Measurements from ENCODE around the gene OFD1. TPM values are rescaled to one million over a fixed set of nuclear protein-coding genes. Genes with fewer than 3 reads are reported as not detected.

Gene OFD1
- total and polyA plus RNA-seq, 2 donors (not counting 3 experiments of a cell fraction or from before 2014, with no cell fraction given) = 4.7 to 12.0 TPM

- Histone ChIP-seq H4K20me1 (replicated peaks; ENCODE audit: control insufficient read depth, extremely low read depth, insufficient read depth, low read length) (no peaks in the 10 kb centered on the region), H3K9me1 (replicated peaks; ENCODE audit: control insufficient read depth, extremely low read depth, insufficient read depth, low read length) (no peaks in the 10 kb centered on the region), H3K4me3 (replicated peaks in 1 of 3; ENCODE audit: insufficient read depth in 1 of 3, low read depth in 1 of 3, low read length in 3 of 3) (peak within 1 kb of the TSS; percentile 44 to 77 (median 64)), H3K27me3 (ENCODE audit: control insufficient read depth in 2 of 2, insufficient read depth in 2 of 2, low read length in 2 of 2) (no peaks in the 10 kb centered on the region), H3K4me2 (ENCODE audit: insufficient read depth, low read length) (peak within 1 kb of the TSS; percentile 81), H3K79me2 (ENCODE audit: control insufficient read depth, insufficient read depth, low read length) (peaks cover 41% of the 10 kb centered on the region), H3K4me1 (ENCODE audit: control insufficient read depth, extremely low read depth, insufficient read depth, low read length) (peaks cover 12% of the 10 kb centered on the region), H3K9ac (replicated peaks; ENCODE audit: extremely low read depth, insufficient read depth, low read length) (peak within 1 kb of the TSS; percentile 60), H3K27ac (ENCODE audit: insufficient read depth, low read depth, low read length) (peak within 1 kb of the TSS; percentile 70), H3K9me3 (replicated peaks; ENCODE audit: control insufficient read depth, insufficient read depth, low read length) (no peaks in the 10 kb centered on the region), H2AFZ (ENCODE audit: low read depth, low read length) (peak within 1 kb of the TSS; percentile 82), H3K36me3 (ENCODE audit: control insufficient read depth in 2 of 2, extremely low read depth in 1 of 2, insufficient read depth in 2 of 2, low read length in 2 of 2) (no peaks in the 10 kb centered on the region)
- ChIA-PET POLR2A (no interaction called here), CTCF (interaction anchor here (1.2 to 2.8 kb wide), 3 partner anchors 20 to 183 kb away, joined by 3 to 7 read pairs (median 4); no protein-coding TSS in a partner anchor)
- dilution Hi-C loops (cut with MboI; ENCODE audit: extremely low pct_ligation_motif_present, low sequenced_read_pairs) = no loop called here
- intact Hi-C loops (cut with micrococcal nuclease) = loop anchor here (1.0 to 2.0 kb wide), 2 partner anchors 36 to 46 kb away; partner anchors contain the start of genes OFD1, TCEANC and TRAPPC2
- no TSS peak for BruUV-seq (replicated peaks)
- FAIRE-seq (peak; percentile 18), DNase-seq (ENCODE audit: low read depth, low spot score) (peak; percentile 76)
- TF ChIP-seq GATA2 (IDR thresholded peaks at IDR 0.05; ENCODE audit: insufficient read depth, insufficient read length, low read depth, low read length) (no peak), POLR2AphosphoS5 (IDR thresholded peaks at IDR 0.05; ENCODE audit: insufficient read depth, low read depth, low read length) (peak; percentile 41), POLR2A (IDR thresholded peaks at IDR 0.05; ENCODE audit: low read depth, low read length) (peak; percentile 66)
Observed at GRCh38 chrX:13688958-13689740, 45.4 kb upstream of the OFD1 start, which contains the start of gene RAB9A. Gene RAB9A (plus strand): TSS chrX:13689128. CDS start chrX:13708747, 19,619 bp downstream.

GRCh38 chrX:13689741-13690211, 44.8 kb upstream of the OFD1 start:
- Histone ChIP-seq H3K27me3 (ENCODE audit: control insufficient read depth in 2 of 2, insufficient read depth in 2 of 2, low read length in 2 of 2) (no peaks in the 10 kb centered on the region), H3K4me3 (replicated peaks in 1 of 3; ENCODE audit: insufficient read depth in 1 of 3, low read depth in 1 of 3, low read length in 3 of 3) (peak overlapping the region; percentile 9 to 77 (median 64)), H3K79me2 (ENCODE audit: control insufficient read depth, insufficient read depth, low read length) (peaks cover 46% of the 10 kb centered on the region), H3K9me3 (replicated peaks; ENCODE audit: control insufficient read depth, insufficient read depth, low read length) (no peaks in the 10 kb centered on the region), H2AFZ (ENCODE audit: low read depth, low read length) (peak overlapping the region; percentile 19), H3K27ac (ENCODE audit: insufficient read depth, low read depth, low read length) (peak overlapping the region; percentile 70), H3K36me3 (ENCODE audit: control insufficient read depth in 2 of 2, extremely low read depth in 1 of 2, insufficient read depth in 2 of 2, low read length in 2 of 2) (no peaks in the 10 kb centered on the region), H3K9me1 (replicated peaks; ENCODE audit: control insufficient read depth, extremely low read depth, insufficient read depth, low read length) (no peaks in the 10 kb centered on the region), H3K4me1 (ENCODE audit: control insufficient read depth, extremely low read depth, insufficient read depth, low read length) (peaks cover 16% of the 10 kb centered on the region), H4K20me1 (replicated peaks; ENCODE audit: control insufficient read depth, extremely low read depth, insufficient read depth, low read length) (no peaks in the 10 kb centered on the region), H3K4me2 (ENCODE audit: insufficient read depth, low read length) (peak overlapping the region; percentile 72), H3K9ac (replicated peaks; ENCODE audit: extremely low read depth, insufficient read depth, low read length) (peak overlapping the region; percentile 60)
- ChIA-PET CTCF (interaction anchor here (1.2 kb wide), 1 partner anchor 183 kb away, joined by 4 read pairs; no protein-coding TSS in a partner anchor), POLR2A (no interaction called here)
- BruUV-seq (replicated peaks) = TSS peak; percentile 43
- dilution Hi-C loops (cut with MboI; ENCODE audit: extremely low pct_ligation_motif_present, low sequenced_read_pairs) (no loop called here), intact Hi-C loops (cut with micrococcal nuclease) (loop anchor here (1.0 to 2.0 kb wide), 2 partner anchors 36 to 45 kb away; partner anchors contain the start of genes OFD1, TCEANC and TRAPPC2)
- no peak for TF ChIP-seq GATA2 (IDR thresholded peaks at IDR 0.05; ENCODE audit: insufficient read depth, insufficient read length, low read depth, low read length)
- TF ChIP-seq MAX (IDR thresholded peaks at IDR 0.05; ENCODE audit: insufficient read depth, insufficient read length) = no peak
- TF ChIP-seq POLR2AphosphoS5 (IDR thresholded peaks at IDR 0.05; ENCODE audit: insufficient read depth, low read depth, low read length) = no peak
- TF ChIP-seq POLR2A (IDR thresholded peaks at IDR 0.05; ENCODE audit: low read depth, low read length) = no peak
- no peak for TF ChIP-seq EZH2 (IDR thresholded peaks at IDR 0.05; ENCODE audit: borderline replicate concordance, low read depth, low read length, severe bottlenecking)
- no peak for TF ChIP-seq JUN (IDR thresholded peaks at IDR 0.05; ENCODE audit: borderline replicate concordance, insufficient read depth, insufficient read length, low read depth)
- no peak for TF ChIP-seq FOS (IDR thresholded peaks at IDR 0.05; ENCODE audit: borderline replicate concordance, insufficient read depth, low read length)
- no peak for TF ChIP-seq CTCF (IDR thresholded peaks at IDR 0.05; ENCODE audit: extremely low read depth in 1 of 2, insufficient read depth in 1 of 2, low read depth in 1 of 2, low read length in 2 of 2)
- TF ChIP-seq MYC (IDR thresholded peaks at IDR 0.05; ENCODE audit: low read depth, low read length) = no peak
- FAIRE-seq (peak; percentile 18), DNase-seq (ENCODE audit: low read depth, low spot score) (peak; percentile 52)
